Keratinocyte (primary cell): ENCODE data around the gene GIMD1.

Experiments used
- CTCF ChIP-seq, 3 experiments: IDR thresholded peaks in 1 of 3; conservative IDR thresholded peaks in 1 of 3; optimal IDR thresholded peaks in 1 of 3; 2 replicates in 2 of 3; 3 replicates in 1 of 3; pipeline versions ENCODE3 to v1.5.1; 2011; ENCODE audit warnings: low read length in 3 of 3, mild to moderate bottlenecking in 3 of 3, moderate library complexity in 2 of 3, control low read depth in 1 of 3, inconsistent platforms in 1 of 3; ENCODE audit not compliant: insufficient read depth in 2 of 3; ENCODE audit errors: extremely low read depth in 1 of 3
- EZH2 ChIP-seq: IDR thresholded peaks from one replicate; pipeline ENCODE4 v1.6.1; 2012; ENCODE audit warnings: inconsistent platforms, mild to moderate bottlenecking, low read length, moderate library complexity

GRCh38 chr4:106325800-106326199 lies 42.8 kb downstream of the GIMD1 start:
- TF ChIP-seq CTCF (optimal IDR thresholded peaks at IDR 0.05 in 1 of 3, IDR thresholded peaks at IDR 0.05 in 1 of 3, conservative IDR thresholded peaks at IDR 0.05 in 1 of 3; ENCODE audit: extremely low read depth in 1 of 3, insufficient read depth in 2 of 3, low read length in 3 of 3), result no peak
- no peak for TF ChIP-seq EZH2
